NCI-H748 (cell line): ENCODE data around the gene ERCC8.

Source experiments
- DNase-seq: peaks from one replicate; lab custom pipeline; 2025; ENCODE audit not compliant: unreplicated experiment; lab: John Stamatoyannopoulos, UW

Gene ERCC8

DNA sequence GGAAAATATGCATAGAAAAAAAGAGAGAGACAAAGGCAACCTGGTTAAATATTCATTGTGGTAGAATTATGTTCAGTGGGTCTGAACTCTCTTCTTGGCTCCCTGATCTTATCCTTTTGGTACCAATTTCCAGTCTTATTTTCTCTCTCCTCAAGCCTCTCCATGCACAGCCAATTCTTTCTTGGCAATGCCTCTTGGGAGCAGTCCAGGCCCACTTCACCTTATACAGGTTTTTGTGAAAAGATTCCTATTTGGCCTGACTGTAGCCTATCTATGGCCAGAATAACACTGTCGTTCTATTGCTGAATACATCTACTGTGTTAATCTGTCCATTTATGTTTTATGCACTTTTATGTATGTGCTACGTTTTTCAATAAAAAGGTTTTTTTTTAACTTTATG is 103.5 kb downstream of the ERCC8 start:
- no peak for DNase-seq

DNA sequence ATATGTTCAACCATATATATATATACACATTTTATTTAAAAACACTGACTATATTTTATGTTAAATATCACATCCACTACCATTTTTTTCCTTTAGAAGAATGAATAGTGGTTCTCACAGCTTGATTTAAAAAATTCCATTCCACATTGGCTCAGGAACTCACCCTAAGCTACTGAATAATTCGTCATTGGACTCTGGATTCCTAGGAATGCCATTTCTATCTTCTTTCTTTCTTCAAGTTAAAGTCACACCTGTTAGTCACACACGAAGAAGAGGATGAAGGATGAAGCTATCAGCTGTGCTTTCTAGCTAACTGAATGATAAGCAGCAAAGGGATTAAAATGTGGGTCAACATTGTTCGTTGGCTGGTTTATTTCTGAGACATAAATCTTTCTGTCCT is 108.7 kb downstream of the ERCC8 start:
- DNase-seq, result no peak

GRCh38 chr5:60835554-60835953 is 109.3 kb downstream of the ERCC8 start:
- DNase-seq, result no peak

DNA sequence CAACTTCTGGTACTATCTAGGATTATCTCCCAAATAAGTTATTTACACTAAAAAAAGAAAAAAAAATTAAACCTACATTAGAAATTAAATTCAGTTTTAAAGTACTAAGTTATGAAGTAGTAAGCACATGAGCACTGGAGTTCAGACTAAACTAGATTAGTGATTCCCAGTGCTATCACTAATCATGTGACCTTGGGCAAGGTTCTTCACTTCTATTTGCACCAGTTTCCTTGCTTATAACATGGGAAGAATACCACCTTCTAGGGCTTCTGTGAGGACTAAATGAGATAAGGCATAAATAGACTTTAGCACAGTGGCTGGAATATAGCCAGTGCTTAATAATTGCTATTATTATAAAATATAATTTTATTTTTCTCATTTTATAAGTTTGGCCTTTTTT is 111.3 kb downstream of the ERCC8 start:
- no peak for DNase-seq

DNA sequence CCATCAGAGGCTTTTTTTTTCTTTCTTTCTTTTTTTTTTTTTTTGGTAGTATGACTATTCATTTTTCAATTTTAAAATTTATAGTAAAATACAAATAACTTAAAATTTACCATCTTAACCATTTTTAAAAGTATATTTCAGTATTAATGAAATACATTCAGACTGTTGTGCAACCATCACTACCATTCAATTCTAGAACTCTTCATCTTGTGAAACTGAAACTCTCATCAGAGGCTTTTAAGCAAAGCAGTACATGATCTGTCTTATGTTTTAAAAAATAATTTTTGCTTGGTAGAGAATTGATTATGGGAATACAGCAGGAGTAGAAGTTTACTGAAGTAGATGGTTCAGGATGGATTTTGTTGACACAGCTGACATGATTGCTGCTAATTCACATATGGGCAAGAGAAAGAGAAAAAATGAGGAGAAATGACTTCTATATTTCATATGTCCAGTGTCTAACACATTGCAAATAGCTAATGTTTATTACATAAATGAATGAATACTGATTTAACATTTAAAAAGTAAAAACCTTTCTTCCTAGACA is 114.2 kb downstream of the ERCC8 start:
- no peak for DNase-seq

GRCh38 chr5:60829490-60830266 is 115.2 kb downstream of the ERCC8 start:
- no peak for DNase-seq

- no peak for DNase-seq
Measured at GRCh38 chr5:60827201-60827600, 117.7 kb downstream of the ERCC8 start.

DNA sequence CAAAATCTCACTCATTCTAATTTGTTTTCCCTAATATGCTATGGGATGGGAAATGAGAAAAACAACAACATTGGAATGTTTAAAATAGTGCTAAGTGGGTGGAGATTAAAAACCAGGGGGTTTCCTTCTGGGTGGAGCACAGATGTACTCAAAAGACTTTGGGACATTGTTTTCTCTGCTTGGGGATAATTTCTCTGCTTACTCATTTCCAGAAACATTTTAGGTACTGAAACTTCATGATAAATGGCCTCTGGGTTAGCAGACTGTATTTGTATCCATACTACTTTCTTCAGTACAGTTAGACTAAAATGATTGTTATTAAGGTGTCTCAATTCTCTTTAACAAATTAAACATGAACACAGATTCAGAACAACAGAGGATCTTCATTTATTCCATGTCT is 118.2 kb downstream of the ERCC8 start:
- no peak for DNase-seq
